ENCODE measurements around the gene ITGA11. TPM values are rescaled to one million over a fixed set of nuclear protein-coding genes. Genes with fewer than 3 reads are reported as not detected.
A peak's percentile ranks its signal among the peaks of the same experiment; 100 is the strongest.

The ITGA11 gene
- total RNA-seq, 1 donor from 2014 or later, result 7.0 TPM

GRCh38 chr15:68372291-68372811 lies 59.6 kb downstream of the ITGA11 start:
- no peak overlapping the region for H3K4me3 ChIP-seq (ENCODE audit: low read depth, low read length)
- no peaks in the 10 kb centered on the region for H3K27me3 ChIP-seq (ENCODE audit: control insufficient read depth, insufficient read depth, low read length)
- peak; percentile 56 for TF ChIP-seq CTCF (IDR thresholded peaks at IDR 0.05; ENCODE audit: insufficient read depth, low read length, poor library complexity, severe bottlenecking)
- no peaks in the 10 kb centered on the region for H3K36me3 ChIP-seq (ENCODE audit: control insufficient read depth, insufficient read depth, low read length)
- DNase-seq (ENCODE audit: low read depth), result no peak

GRCh38 chr15:68371851-68372250 lies 60.1 kb downstream of the ITGA11 start:
- Histone ChIP-seq H3K4me3 (ENCODE audit: low read depth, low read length) (no peak overlapping the region), H3K36me3 (ENCODE audit: control insufficient read depth, insufficient read depth, low read length) (no peaks in the 10 kb centered on the region), H3K27me3 (ENCODE audit: control insufficient read depth, insufficient read depth, low read length) (no peaks in the 10 kb centered on the region)
- TF ChIP-seq CTCF (IDR thresholded peaks at IDR 0.05; ENCODE audit: insufficient read depth, low read length, poor library complexity, severe bottlenecking), result no peak
- DNase-seq (ENCODE audit: low read depth), result no peak

GRCh38 chr15:68371160-68371559 lies 60.8 kb downstream of the ITGA11 start:
- DNase-seq (ENCODE audit: low read depth), result no peak
- no peaks in the 10 kb centered on the region for H3K27me3 ChIP-seq (ENCODE audit: control insufficient read depth, insufficient read depth, low read length)
- no peak for TF ChIP-seq CTCF (IDR thresholded peaks at IDR 0.05; ENCODE audit: insufficient read depth, low read length, poor library complexity, severe bottlenecking)
- H3K4me3 ChIP-seq (ENCODE audit: low read depth, low read length), result no peak overlapping the region
- no peaks in the 10 kb centered on the region for H3K36me3 ChIP-seq (ENCODE audit: control insufficient read depth, insufficient read depth, low read length)

GRCh38 chr15:68370768-68371151 lies 61.2 kb downstream of the ITGA11 start:
- no peak for DNase-seq (ENCODE audit: low read depth)
- no peaks in the 10 kb centered on the region for H3K27me3 ChIP-seq (ENCODE audit: control insufficient read depth, insufficient read depth, low read length)
- TF ChIP-seq CTCF (IDR thresholded peaks at IDR 0.05; ENCODE audit: insufficient read depth, low read length, poor library complexity, severe bottlenecking), result no peak
- no peak overlapping the region for H3K4me3 ChIP-seq (ENCODE audit: low read depth, low read length)
- H3K36me3 ChIP-seq (ENCODE audit: control insufficient read depth, insufficient read depth, low read length), result no peaks in the 10 kb centered on the region

- no peak for TF ChIP-seq CTCF (IDR thresholded peaks at IDR 0.05; ENCODE audit: insufficient read depth, low read length, poor library complexity, severe bottlenecking)
- Histone ChIP-seq H3K27me3 (ENCODE audit: control insufficient read depth, insufficient read depth, low read length) (no peaks in the 10 kb centered on the region), H3K36me3 (ENCODE audit: control insufficient read depth, insufficient read depth, low read length) (no peaks in the 10 kb centered on the region), H3K4me3 (ENCODE audit: low read depth, low read length) (no peak overlapping the region)
- no peak for DNase-seq (ENCODE audit: low read depth)
Observed at GRCh38 chr15:68369931-68370767, 61.8 kb downstream of the ITGA11 start.
